ENCODE results near the gene EXOC6B.

GRCh38 chr2:72676341-72677025 lies 149.3 kb downstream of the EXOC6B start:
- no peak for TF ChIP-seq REST (IDR thresholded peaks at IDR 0.05; ENCODE audit: low read depth)
- no peak for TF ChIP-seq TCF12 (IDR thresholded peaks at IDR 0.05; ENCODE audit: low read depth)
- TF ChIP-seq EGR1 (IDR thresholded peaks at IDR 0.05) = no peak
- no peak for TF ChIP-seq MAX (IDR thresholded peaks at IDR 0.05)
- no peak for TF ChIP-seq USF1 (IDR thresholded peaks at IDR 0.05)
- no peak for TF ChIP-seq ZBTB7A (IDR thresholded peaks at IDR 0.05; ENCODE audit: low read depth)
- TF ChIP-seq RAD21 (IDR thresholded peaks at IDR 0.05; ENCODE audit: low read depth) = no peak
- no peak for TF ChIP-seq TAF1 (IDR thresholded peaks at IDR 0.05; ENCODE audit: low read depth)
